Activated naive CD4-positive, alpha-beta T cell treated with anti-CD3 and anti-CD28 coated beads, Interleukin-2, amount 50 U/mL, for 24 hours (primary cell): Measurements from ENCODE around the gene SAA1.
"Not testable (repeated sequence)": the region's sequence is repeated elsewhere in the genome, so short reads cannot be mapped to it uniquely, and the experiment has no call there.

ENCODE experiments used
- H3K27ac Mint-ChIP-seq: one replicate; pipeline ENCODE4 v1.8.0; 2021; ENCODE audit warnings: mild to moderate bottlenecking, mixed read lengths
- H3K27me3 Mint-ChIP-seq: one replicate; pipeline ENCODE4 v1.8.0; 2021; ENCODE audit warnings: mixed read lengths
- H3K36me3 Mint-ChIP-seq: one replicate; pipeline ENCODE4 v1.8.0; 2021; ENCODE audit warnings: mixed read lengths
- H3K4me1 Mint-ChIP-seq: one replicate; pipeline ENCODE4 v1.8.0; 2021; ENCODE audit warnings: mixed read lengths
- H3K4me3 Mint-ChIP-seq: one replicate; pipeline ENCODE4 v1.8.0; 2021; ENCODE audit warnings: mild to moderate bottlenecking, mixed read lengths
- H3K9me3 Mint-ChIP-seq: one replicate; pipeline ENCODE4 v1.8.0; 2021; ENCODE audit warnings: mixed read lengths

The SAA1 gene

DNA sequence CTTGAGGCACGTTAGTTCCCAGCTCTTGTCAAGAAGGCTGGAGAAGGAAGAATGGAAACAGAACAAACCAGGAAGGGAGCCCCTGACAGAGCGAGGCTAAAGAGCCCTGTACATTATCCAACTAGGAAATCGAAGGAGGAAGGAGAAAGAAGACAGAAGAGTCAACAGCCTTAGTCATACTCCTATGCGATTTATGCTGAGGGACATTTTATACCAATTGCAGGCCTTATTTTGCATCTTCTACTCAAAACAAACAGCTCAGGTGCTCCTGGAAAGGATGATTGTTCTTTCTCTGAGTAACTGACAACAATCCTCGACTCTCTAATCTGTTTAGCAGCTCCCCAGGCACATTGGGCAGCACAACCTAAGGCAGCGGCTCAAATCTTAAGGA is 18.9 kb upstream of the SAA1 start:
- H3K4me3 Mint-ChIP-seq, H3K27me3 Mint-ChIP-seq, H3K9me3 Mint-ChIP-seq, H3K27ac Mint-ChIP-seq, H3K4me1 Mint-ChIP-seq, H3K36me3 Mint-ChIP-seq: not testable (repeated sequence)

DNA sequence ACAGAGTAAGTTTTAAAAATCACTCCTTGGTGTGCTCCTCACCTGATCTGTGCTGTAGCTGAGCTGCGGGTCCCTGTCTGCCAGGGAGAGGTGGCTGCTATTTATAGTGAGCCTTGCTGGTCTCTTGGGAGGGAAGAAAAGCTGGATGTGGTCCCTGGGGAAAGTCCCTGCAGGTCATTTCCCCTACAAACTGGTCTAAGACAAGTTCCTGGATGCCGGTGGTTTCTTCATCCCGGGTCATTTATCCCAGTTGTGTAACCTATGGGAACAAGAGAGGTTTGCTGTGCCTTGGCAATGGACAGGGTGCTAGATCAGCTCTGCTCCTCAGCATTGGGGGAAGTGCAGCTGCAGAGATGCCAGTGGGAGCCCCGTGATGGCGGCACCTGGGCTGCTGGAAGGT is 17.5 kb upstream of the SAA1 start, which contains the start of gene SAA2:
Gene SAA2 (minus strand): TSS at position 108 of the 400 bp plus-strand sequence. CDS start 657 bp downstream, outside the sequence.
- Mint-ChIP-seq H3K36me3 (no peaks in the 10 kb centered on the region), H3K9me3 (peaks cover 4% of the 10 kb centered on the region), H3K27ac (no peak within 1 kb of the TSS), H3K27me3 (no peaks in the 10 kb centered on the region), H3K4me1 (peaks cover 8% of the 10 kb centered on the region), H3K4me3 (no peak within 1 kb of the TSS)

DNA sequence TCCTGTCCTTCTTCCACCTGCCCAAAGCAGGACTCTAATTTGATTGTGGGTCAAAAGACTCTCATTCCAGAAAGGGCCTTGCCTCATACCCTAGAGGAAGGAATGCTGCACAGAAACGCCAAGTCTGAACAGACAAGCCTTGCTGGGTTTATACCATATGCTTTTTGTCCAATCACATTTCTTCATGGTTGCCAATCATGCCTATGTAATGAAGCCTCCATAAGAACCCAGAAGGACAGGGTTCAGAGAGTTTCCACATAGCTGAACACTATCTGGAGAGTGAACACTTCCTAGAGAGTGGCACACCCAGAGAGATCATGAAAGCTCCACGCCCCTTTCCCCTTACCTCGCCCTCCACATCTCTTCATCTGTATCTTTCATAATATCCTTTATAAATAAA is 12.8 kb upstream of the SAA1 start:
- peaks cover 1% of the 10 kb centered on the region for H3K27me3 Mint-ChIP-seq
- H3K4me3 Mint-ChIP-seq, result no peak overlapping the region

DNA sequence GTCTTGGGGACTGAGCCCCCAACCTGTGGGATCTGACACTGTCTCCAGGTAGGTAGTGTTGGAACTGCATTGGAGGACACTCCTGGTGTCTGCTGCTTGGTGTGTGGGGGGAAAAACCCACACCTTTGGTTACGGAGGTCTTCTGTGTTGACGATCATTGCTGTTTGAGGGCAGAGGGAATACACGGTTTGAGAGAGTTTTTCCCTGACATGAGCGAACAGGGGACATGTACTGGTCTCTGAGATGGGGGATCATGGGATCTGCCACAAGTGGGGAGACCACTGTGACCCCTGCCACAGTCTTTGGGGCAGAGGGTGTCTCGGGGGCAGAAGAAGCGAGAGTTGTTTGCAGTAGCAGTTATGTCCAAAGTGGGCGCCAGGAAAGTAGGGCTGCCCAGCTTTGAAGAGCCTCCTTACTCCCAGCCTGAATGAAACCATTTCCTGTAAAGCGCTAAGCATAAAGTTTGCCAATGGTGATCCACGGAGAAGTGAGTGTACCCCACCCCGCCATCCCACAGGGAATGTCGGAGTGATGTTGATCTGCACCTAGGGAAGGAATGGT is 12.2 kb upstream of the SAA1 start:
- H3K27me3 Mint-ChIP-seq, result peaks cover 1% of the 10 kb centered on the region
- H3K4me3 Mint-ChIP-seq, result no peak overlapping the region
- no peaks in the 10 kb centered on the region for H3K4me1 Mint-ChIP-seq
- no peak overlapping the region for H3K27ac Mint-ChIP-seq
- H3K36me3 Mint-ChIP-seq, result no peaks in the 10 kb centered on the region
- no peaks in the 10 kb centered on the region for H3K9me3 Mint-ChIP-seq

More for the DNA sequence above, 12.8 kb upstream of the SAA1 start:
- H3K4me1 Mint-ChIP-seq, result no peaks in the 10 kb centered on the region
- H3K36me3 Mint-ChIP-seq, result no peaks in the 10 kb centered on the region
- H3K27ac Mint-ChIP-seq, result no peak overlapping the region
- no peaks in the 10 kb centered on the region for H3K9me3 Mint-ChIP-seq

DNA sequence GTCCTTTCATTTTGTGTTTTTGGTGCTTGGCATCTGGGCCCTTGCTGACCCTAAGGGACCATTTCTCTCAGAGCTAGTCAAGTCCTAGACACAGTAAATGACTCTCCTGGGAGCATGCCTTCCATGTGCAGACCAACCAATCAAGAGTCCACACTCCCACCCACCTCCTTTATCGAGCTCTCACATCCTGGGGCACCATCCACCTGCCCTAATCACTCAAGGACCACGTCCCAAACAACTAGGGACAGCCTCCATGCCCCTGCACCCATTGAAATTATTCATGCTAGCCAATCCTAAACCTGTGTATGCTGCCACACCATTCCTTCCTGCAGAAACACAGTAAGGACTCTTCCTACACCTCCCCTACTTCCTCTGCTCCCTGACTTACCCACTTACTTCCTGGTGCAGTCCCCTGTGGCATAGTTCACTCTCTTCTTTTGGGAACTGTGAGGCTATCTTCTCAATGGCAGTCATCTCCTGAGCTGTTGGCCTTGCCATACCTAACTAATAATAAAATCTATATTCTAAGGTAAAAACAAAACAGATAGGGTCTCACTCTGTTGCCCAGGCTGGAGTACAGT is 11.2 kb upstream of the SAA1 start:
- no peaks in the 10 kb centered on the region for H3K4me1 Mint-ChIP-seq
- no peaks in the 10 kb centered on the region for H3K36me3 Mint-ChIP-seq
- H3K9me3 Mint-ChIP-seq, result no peaks in the 10 kb centered on the region
- peaks cover 1% of the 10 kb centered on the region for H3K27me3 Mint-ChIP-seq
- no peak overlapping the region for H3K27ac Mint-ChIP-seq
- H3K4me3 Mint-ChIP-seq, result no peak overlapping the region

DNA sequence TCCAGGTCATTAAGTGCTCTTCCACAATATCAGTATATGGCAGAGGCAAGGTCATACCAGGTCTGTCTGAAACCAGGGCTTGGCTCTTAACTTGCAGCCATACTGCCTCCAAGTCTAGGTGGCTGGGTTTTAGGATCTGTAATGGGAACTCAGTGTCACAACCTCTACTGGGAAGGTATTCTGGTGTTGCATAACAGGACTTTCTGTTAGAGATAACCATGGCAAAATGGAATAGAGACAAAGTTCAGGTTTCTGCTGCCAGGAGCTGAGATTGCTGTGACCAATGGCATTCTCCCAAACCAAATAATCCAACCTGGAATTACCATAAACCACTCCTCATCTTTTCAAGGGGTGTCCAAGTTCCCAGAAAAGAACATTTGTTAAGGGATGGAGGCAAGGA is 6.8 kb upstream of the SAA1 start:
- no peak overlapping the region for H3K4me3 Mint-ChIP-seq
- no peaks in the 10 kb centered on the region for H3K9me3 Mint-ChIP-seq
- H3K36me3 Mint-ChIP-seq, result no peaks in the 10 kb centered on the region

DNA sequence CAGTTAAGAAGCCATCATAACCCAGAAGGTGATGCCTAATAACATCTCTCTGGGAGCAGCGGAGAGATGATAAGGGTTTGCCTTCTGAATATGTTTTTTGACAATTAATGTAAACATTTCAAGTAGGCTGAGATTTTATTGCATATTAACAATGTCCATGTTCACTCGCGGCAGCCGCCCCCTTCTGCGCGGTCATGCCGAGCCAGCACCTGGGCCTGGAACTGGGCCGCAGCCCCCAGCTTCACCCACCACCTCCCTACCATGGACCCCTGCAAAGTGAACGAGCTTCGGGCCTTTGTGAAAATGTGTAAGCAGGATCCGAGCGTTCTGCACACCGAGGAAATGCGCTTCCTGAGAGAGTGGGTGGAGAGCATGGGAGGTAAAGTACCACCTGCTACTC is 4.3 kb upstream of the SAA1 start:
- no peak overlapping the region for H3K4me3 Mint-ChIP-seq
- peaks cover under 1% of the 10 kb centered on the region for H3K27me3 Mint-ChIP-seq
- H3K36me3 Mint-ChIP-seq, result no peaks in the 10 kb centered on the region
- no peaks in the 10 kb centered on the region for H3K9me3 Mint-ChIP-seq
- no peaks in the 10 kb centered on the region for H3K4me1 Mint-ChIP-seq
- H3K27ac Mint-ChIP-seq, result no peak overlapping the region

More for the DNA sequence above, 6.8 kb upstream of the SAA1 start:
- Mint-ChIP-seq H3K27me3 (peaks cover 1% of the 10 kb centered on the region), H3K4me1 (no peaks in the 10 kb centered on the region), H3K27ac (no peak overlapping the region)

DNA sequence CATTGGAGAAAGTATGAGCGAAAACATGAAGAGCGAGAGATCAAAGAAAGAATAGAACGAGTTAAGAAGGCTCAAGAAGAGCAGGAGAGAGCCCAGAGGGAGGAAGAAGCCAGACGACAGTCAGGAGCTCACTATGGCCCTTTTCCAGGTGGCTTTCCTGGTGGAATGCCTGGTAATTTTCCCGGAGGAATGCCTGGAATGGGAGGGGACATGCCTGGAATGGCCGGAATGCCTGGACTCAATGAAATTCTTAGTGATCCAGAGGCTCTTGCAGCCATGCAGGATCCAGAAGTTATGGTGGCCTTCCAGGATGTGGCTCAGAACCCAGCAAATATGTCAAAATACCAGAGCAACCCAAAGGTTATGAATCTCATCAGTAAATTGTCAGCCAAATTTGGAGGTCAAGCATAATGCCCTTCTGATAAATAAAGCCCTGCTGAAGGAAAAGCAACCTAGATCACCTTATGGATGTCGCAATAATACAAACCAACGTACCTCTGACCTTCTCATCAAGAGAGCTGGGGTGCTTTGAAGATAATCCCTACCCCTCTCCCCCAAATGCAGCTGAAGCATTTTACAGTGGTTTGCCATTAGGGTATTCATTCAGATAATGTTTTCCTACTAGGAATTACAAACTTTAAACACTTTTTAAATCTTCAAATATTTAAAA is 3.2 kb upstream of the SAA1 start:
- not testable (repeated sequence) for H3K4me3 Mint-ChIP-seq, H3K27ac Mint-ChIP-seq, H3K9me3 Mint-ChIP-seq, H3K36me3 Mint-ChIP-seq, H3K4me1 Mint-ChIP-seq, H3K27me3 Mint-ChIP-seq

DNA sequence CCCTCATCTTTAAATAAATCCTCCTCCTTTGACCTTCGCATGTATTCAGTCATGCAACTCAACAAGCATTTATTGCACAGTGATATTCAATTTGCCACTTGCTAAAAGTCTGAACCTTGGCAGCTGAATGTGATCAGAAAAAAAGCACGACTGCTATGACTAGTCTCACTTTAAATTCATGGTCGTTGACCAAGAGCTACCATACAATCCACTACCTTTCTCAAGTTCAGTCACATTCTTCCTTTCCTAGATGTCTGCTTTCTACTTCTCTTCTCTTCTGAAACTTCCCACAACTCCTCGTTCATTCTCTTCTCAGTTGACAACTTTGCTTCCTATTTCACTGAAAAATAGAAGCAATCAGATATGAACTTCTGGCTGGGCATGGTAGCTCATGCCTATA is 2.0 kb upstream of the SAA1 start:
- H3K27me3 Mint-ChIP-seq, result no peaks in the 10 kb centered on the region
- H3K4me3 Mint-ChIP-seq, result no peak overlapping the region
- no peak overlapping the region for H3K27ac Mint-ChIP-seq
- no peaks in the 10 kb centered on the region for H3K4me1 Mint-ChIP-seq
- no peaks in the 10 kb centered on the region for H3K9me3 Mint-ChIP-seq
- no peaks in the 10 kb centered on the region for H3K36me3 Mint-ChIP-seq

DNA sequence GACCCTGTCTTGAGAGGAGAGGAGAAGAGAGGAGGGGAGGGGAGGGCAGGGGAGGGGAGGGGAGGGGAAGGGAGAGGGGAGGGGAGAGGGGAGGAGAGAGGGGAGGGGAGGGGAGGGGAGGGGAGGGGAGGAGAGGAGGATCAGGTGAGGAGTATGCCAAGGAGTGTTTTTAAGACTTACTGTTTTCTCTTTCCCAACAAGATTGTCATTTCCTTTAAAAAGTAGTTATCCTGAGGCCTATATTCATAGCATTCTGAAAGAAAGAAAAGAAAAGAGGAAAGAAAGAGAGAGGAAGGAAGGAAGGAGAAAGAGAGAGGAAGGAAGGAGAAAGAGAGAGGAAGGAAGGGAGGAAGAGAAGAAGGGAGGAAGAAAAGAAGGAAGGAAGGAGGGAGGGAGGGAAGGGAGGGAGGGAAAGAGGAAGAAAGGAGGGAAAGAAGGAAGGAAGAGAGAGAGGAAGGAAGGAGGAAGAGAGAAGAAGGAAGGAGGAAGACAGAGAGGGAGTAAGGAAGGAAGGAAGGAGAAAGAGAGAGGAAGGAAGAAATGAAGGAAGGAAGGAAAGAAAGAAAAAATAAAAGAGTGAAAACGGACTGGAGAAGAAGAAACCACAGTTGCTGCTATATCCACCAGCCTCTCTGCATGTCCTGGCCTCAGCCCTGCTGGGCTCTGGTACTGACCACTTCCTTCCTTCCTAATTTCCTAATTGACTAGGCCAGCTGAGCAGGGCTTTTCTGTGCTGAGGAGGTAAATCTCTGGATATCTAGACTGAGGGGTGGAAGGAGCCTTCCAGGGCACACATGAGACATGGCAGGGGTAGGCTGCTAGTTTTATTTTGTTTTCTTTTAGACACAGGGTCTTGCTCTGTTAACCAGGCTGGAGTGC is 1.1 kb upstream of the SAA1 start:
- Mint-ChIP-seq H3K4me1 (no peaks in the 10 kb centered on the region), H3K36me3 (no peaks in the 10 kb centered on the region), H3K27me3 (no peaks in the 10 kb centered on the region), H3K27ac (no peak overlapping the region), H3K9me3 (no peaks in the 10 kb centered on the region), H3K4me3 (no peak overlapping the region)

DNA sequence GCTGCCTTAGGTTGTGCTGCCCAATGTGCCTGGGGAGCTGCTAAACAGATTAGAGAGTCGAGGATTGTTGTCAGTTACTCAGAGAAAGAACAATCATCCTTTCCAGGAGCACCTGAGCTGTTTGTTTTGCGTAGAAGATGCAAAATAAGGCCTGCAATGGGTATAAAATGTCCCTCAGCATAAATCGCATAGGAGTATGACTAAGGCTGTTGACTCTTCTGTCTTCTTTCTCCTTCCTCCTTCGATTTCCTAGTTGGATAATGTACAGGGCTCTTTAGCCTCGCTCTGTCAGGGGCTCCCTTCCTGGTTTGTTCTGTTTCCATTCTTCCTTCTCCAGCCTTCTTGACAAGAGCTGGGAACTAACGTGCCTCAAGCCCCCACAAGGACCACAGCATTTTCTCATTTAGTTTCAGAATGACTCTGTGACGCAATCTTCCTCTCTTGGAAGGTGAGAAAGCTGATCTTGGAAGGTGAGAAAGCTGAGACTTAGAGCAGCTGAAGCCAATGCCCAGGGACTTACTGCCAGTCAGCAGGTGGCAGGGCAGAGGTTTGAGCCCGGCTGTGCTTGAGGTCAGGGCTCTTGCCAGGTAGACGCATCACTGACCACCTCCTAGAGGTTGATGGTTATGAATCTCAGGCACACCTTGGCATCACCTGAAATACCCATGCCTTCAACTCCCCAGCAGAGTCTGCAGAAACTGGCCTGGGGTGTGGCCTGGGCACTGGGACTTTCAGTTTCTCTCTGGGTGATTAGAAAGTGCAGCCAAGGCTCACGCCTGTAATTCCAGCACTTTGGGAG is 1.5 kb downstream of the SAA1 start:
- H3K36me3 Mint-ChIP-seq, H3K9me3 Mint-ChIP-seq, H3K4me1 Mint-ChIP-seq, H3K27ac Mint-ChIP-seq, H3K4me3 Mint-ChIP-seq, H3K27me3 Mint-ChIP-seq: not testable (repeated sequence)

DNA sequence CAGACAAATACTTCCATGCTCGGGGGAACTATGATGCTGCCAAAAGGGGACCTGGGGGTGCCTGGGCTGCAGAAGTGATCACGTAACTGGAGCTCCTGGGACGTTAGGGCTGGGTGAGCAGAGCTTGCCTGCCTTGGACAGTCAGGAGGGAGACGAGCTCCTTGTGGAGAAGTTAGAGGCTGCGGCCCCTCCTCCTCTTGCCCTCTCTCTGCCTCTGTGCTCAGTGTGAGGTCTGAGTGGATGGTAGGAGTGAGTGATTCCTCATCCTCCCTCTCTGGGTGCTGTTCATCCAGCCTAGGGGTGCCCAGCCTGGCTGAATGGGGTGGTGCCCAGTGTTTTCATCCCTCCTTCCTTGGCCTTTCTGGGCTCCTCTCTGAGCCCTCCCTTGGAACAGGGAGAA is 3.2 kb downstream of the SAA1 start:
- not testable (repeated sequence) for H3K36me3 Mint-ChIP-seq, H3K9me3 Mint-ChIP-seq, H3K4me1 Mint-ChIP-seq, H3K27me3 Mint-ChIP-seq, H3K27ac Mint-ChIP-seq, H3K4me3 Mint-ChIP-seq

DNA sequence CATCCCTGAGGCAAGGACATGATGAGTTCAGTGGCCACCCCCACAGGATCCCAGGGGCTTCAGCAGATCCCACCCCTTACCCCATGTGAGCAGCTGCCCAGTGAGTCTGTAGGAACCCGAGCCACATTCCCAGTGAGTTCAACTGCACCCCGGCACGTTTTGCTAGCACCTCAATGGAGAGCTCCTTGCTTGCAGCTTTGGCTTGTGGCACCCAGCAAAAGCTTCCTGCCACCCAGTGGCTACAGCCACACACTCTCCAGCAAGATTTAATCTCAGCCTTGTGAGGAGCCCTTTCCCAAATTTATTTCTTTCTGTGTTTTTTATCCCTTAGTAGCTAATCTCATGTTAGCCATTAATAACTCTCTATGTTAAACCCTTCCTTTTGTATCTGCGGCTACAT is 4.0 kb downstream of the SAA1 start:
- Mint-ChIP-seq H3K4me3 (no peak overlapping the region), H3K36me3 (peaks cover 2% of the 10 kb centered on the region), H3K27ac (no peak overlapping the region), H3K9me3 (no peaks in the 10 kb centered on the region), H3K4me1 (no peaks in the 10 kb centered on the region), H3K27me3 (no peaks in the 10 kb centered on the region)

DNA sequence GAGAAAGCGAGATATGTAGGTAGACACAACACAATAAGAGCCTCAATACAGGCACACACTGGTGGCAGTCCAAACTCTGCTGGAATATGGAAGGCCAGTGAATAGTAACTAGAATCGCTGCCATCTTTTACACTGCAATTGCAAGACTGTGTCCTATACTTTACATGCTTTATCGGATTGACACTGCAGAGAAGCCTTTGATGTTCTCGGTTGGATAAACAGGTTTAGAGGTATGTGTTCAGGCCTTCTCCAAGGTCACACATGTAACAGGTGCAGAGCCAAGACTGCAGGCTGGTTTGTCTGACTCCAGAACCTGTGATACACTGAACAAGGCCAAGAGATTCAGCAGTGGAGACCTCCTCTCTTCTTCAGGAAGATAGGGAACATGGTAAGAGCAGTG is 5.1 kb downstream of the SAA1 start:
- Mint-ChIP-seq H3K27me3 (no peaks in the 10 kb centered on the region), H3K4me3 (no peak overlapping the region), H3K36me3 (peaks cover 2% of the 10 kb centered on the region), H3K4me1 (no peaks in the 10 kb centered on the region), H3K9me3 (no peaks in the 10 kb centered on the region), H3K27ac (no peak overlapping the region)

DNA sequence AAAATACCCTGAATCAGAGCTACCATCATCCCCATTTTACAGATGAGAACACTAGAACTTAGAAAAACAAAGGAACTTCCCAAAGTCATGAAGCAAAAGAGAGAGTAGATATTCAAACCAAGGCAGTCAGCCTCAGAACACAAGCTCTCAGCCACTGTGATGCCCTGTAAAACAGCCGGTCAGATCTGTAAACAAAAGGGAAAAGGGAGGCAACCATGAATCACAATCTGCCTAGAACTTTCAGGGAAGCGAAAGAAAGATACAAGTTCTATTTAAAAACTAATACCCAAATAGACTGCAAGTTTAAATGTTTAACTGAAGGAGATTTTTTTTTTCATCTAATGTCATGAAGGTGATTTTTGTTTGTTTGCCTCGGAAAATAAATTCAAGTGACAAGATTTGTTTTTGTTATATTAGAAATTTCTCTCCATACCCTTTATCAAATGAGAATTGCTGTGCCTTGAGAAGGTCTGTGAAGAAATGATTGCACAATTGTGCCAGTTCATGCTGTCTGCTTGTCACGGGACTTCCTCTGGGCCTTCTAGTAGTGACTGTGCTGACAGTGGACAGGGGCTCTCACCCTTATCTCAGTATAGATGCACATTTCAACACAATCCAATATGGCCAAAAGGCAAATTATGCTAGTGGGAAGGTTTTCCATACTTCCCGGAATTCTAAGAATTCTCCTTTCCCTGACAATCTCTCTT is 11.7 kb downstream of the SAA1 start:
- H3K27ac Mint-ChIP-seq, result no peak overlapping the region
- peaks cover 17% of the 10 kb centered on the region for H3K36me3 Mint-ChIP-seq

More for the DNA sequence above, 11.7 kb downstream of the SAA1 start:
- Mint-ChIP-seq H3K4me1 (peaks cover 7% of the 10 kb centered on the region), H3K4me3 (no peak overlapping the region), H3K27me3 (no peaks in the 10 kb centered on the region), H3K9me3 (no peaks in the 10 kb centered on the region)
